Body of pancreas (tissue), 4 donors: ENCODE results near the gene GPR35. TPM values are rescaled to one million over a fixed set of nuclear protein-coding genes. Genes with fewer than 3 reads are reported as not detected.
"Not testable (repeated sequence)": the region's sequence is repeated elsewhere in the genome, so short reads cannot be mapped to it uniquely, and the experiment has no call there.

Source experiments
- ATAC-seq: fragments of 150-250 bp; one replicate; pipeline ENCODE4 v1.9.1; 2016
- DNase-seq, 4 donors: peaks; one replicate each; pipeline ENCODE4 v3.0.0-alpha.2; 2019
- H3K27ac ChIP-seq, 4 donors: fragments of 200-600 bp; sonication (generic); 1 replicate in 3 of 4; 2 replicates in 1 of 4; pipeline versions ENCODE4 v1.5.1 to v1.6.1; 2016 to 2019; ENCODE audit warnings: mild to moderate bottlenecking in 1 of 4, mixed read lengths in 1 of 4, moderate library complexity in 1 of 4
- H3K27me3 ChIP-seq, 2 donors: fragments of 200-600 bp; sonication (generic); one replicate each; pipeline ENCODE4 v1.6.0; 2016; ENCODE audit warnings: mild to moderate bottlenecking in 1 of 2
- H3K36me3 ChIP-seq, 2 donors: fragments of 200-600 bp; sonication (generic); replicated peaks in 1 of 2; 2 replicates each; pipeline ENCODE4 v1.5.1; 2016; ENCODE audit warnings: low read depth in 2 of 2; ENCODE audit not compliant: insufficient read depth in 1 of 2
- H3K4me1 ChIP-seq: fragments of 200-600 bp; sonication (generic); one replicate; pipeline ENCODE4 v1.6.0; 2016
- H3K4me3 ChIP-seq, 2 donors: fragments of 200-600 bp; sonication (generic); 1 replicate in 1 of 2; 2 replicates in 1 of 2; pipeline ENCODE4 v1.5.1; 2016 to 2019
- H3K9me3 ChIP-seq, 3 donors: fragments of 200-600 bp; sonication (generic); 1 replicate in 2 of 3; 2 replicates in 1 of 3; pipeline ENCODE4 v1.5.1; 2016
- WGBS, 2 donors: methylation state at CpG; one replicate each; pipeline ENCODE4 v1.1.5; 2017; 5-methylcytosine and 5-hydroxymethylcytosine counted together
- intact Hi-C: fragments of 100-400 bp; cut with DNase I; formaldehyde crosslinking; loops from one replicate; pipeline ENCODE4 v1.15.1; 2023
- small RNA-seq: library from RNA; depleted of rRNA; stranded (forward); fragments of <200 nt; gene quantifications from one replicate; pipeline ENCODE3, GENCODE V24; 2016
- total RNA-seq, 2 donors: library from RNA; depleted of rRNA; stranded (reverse); fragments of >200 nt; gene quantifications; one replicate each; pipeline ENCODE4 v1.1.0, GENCODE V29; 2016

GPR35 gene
- total RNA-seq, 2 donors from 2014 or later = 0.33 to 3.4 TPM

DNA sequence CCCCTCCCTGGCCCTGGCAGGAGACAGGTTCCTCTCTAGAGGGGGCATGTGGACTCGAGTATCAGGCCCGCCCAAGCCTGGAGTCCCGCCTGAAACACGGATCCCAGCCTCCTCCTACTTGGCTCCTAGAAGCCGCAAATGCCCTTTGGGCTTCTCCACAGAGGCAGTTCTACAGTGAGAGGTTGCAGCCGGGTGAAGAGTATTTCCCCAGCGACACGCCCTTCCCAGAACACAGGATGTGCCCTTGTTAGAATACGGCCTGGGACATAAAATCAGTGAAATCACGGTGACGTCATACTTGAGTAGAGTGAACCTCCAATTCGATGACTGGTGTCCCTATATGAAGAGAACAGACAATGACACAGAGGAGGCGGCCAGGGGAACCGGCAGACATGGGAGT, 52.8 kb downstream of the GPR35 start:
- H3K36me3 ChIP-seq, H3K27ac ChIP-seq, DNase-seq, H3K27me3 ChIP-seq, ATAC-seq, H3K4me3 ChIP-seq, intact Hi-C loops, H3K4me1 ChIP-seq, H3K9me3 ChIP-seq: not testable (repeated sequence)
- no CpG with 5 or more reads among the region's 14 CpGs for WGBS, 2 donors

DNA sequence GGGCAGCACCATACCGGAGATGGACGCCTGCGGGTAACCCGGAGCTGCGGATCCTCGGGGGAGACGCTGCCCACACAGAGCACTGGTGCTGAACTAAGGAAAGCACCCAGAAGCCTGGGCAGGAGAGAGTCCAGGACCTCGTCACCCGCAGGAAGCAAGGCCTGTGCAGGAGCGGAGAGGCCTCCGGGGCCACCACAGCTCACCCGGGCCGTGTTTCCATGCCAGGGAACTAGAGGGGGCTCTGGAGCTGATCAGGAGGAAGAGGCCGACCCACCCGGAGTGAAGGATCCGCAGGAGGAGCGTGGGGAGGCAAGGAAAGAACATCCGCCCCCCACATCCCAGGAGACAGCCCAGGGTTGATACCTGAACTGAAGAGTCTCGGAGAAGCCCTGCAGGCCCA, 53.6 kb downstream of the GPR35 start:
- DNase-seq, H3K27ac ChIP-seq, H3K27me3 ChIP-seq, H3K4me3 ChIP-seq, intact Hi-C loops, H3K36me3 ChIP-seq, H3K4me1 ChIP-seq, ATAC-seq, H3K9me3 ChIP-seq: not testable (repeated sequence)
- no CpG with 5 or more reads among the region's 19 CpGs for WGBS, 2 donors

DNA sequence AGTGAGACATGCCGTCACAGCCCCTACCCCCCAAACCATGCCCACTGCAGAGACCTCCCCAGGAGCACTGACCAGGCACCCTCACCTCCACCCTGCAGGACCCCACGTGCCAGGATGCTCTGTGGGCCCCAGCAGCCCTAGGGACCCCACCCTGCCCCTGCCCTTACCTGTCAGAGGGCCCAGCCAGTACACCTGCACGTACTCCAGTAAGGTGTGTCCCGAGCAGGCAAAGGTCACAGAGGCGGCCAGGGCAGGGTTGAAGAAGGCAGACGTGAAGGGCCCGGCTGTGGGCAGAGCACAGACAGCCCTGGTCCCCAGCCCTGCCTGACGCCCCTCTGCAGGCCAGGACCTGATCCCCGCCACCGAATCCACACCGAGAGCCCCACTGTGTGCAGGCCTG, 54.9 kb downstream of the GPR35 start:
- H3K4me3 ChIP-seq, H3K36me3 ChIP-seq, H3K27me3 ChIP-seq, H3K9me3 ChIP-seq, intact Hi-C loops, H3K27ac ChIP-seq, DNase-seq, ATAC-seq: not testable (repeated sequence)
- WGBS, 2 donors = 16% methylated on average over 2 of the region's 11 CpGs; no CpG with 5 or more reads in 1 of the 2 donors
- H3K4me1 ChIP-seq = peaks cover 10% of the 10 kb centered on the region

Small RNAs within 50 kb of the gene (small RNA-seq; reads per million reads assigned to genes)
- gene AC011298.3 = not detected

Other genes with a start within 250 kb of the GPR35 start
- gene GPC1, start 189.8 kb upstream of the GPR35 start, total RNA-seq = 10 to 100 TPM; 23.3 to 30.7 TPM
- gene ANKMY1, start 67.5 kb upstream of the GPR35 start, total RNA-seq = 10 to 100 TPM; 17.9 to 26.0 TPM
- 1 to 10 TPM; 4.7 to 6.6 TPM for gene DUSP28, start 65.1 kb upstream of the GPR35 start, total RNA-seq
- 100 to 1,000 TPM in 1 of 2 donors, 10 to 100 TPM in 1; 63.3 to 162 TPM for gene RNPEPL1, start 57.0 kb upstream of the GPR35 start, total RNA-seq
- 10 to 100 TPM; 16.3 to 34.3 TPM for gene CAPN10, start 38.7 kb upstream of the GPR35 start, total RNA-seq
- 100 to 1,000 TPM; 328 to 392 TPM for gene AQP12B, start 57.4 kb downstream of the GPR35 start, total RNA-seq
- gene AQP12A, start 66.4 kb downstream of the GPR35 start, total RNA-seq = 100 to 1,000 TPM in 1 of 2 donors, 10 to 100 TPM in 1; 29.6 to 130 TPM
- gene KIF1A, start 194.7 kb downstream of the GPR35 start, total RNA-seq = 10 to 100 TPM; 51.9 to 79.1 TPM
- gene AGXT, start 243.3 kb downstream of the GPR35 start, total RNA-seq = 1 to 10 TPM in 1 of 2 donors, not detected in 1; 1.6 TPM